Adrenal gland (tissue), 12 donors: ENCODE measurements around the gene DNAL1. TPM values are rescaled to one million over a fixed set of nuclear protein-coding genes. Genes with fewer than 3 reads are reported as not detected.

Source experiments
- DNase-seq, 7 donors: peaks; one replicate each; pipeline ENCODE4 v3.0.0-alpha.2; 2019 to 2020
- H3K27ac ChIP-seq, 5 donors: fragments of 200-600 bp; sonication (generic) in 4 of 5; 1 replicate in 3 of 5; 2 replicates in 2 of 5; pipeline versions ENCODE4 v1.5.1 to v1.8.0; 2016 to 2020; ENCODE audit warnings: mild to moderate bottlenecking in 1 of 5
- H3K27me3 ChIP-seq: fragments of 200-600 bp; 2 replicates; pipeline ENCODE4 v1.8.0; 2021
- H3K36me3 ChIP-seq, 2 donors: fragments of 200-600 bp; replicated peaks in 1 of 2; 1 replicate in 1 of 2; 2 replicates in 1 of 2; pipeline versions ENCODE4 v1.5.1 to v1.8.0; 2018 to 2022
- H3K4me1 ChIP-seq, 2 donors: fragments of 200-600 bp; replicated peaks in 1 of 2; 1 replicate in 1 of 2; 2 replicates in 1 of 2; pipeline versions ENCODE4 v1.5.1 to v1.8.0; 2018 to 2021
- H3K4me3 ChIP-seq, 4 donors: fragments of 200-600 bp; sonication (generic) in 3 of 4; one replicate each; pipeline ENCODE4 v1.5.1; 2016 to 2018
- H3K9me3 ChIP-seq, 3 donors: fragments of 200-600 bp; sonication (generic) in 1 of 3; replicated peaks in 1 of 3; 1 replicate in 2 of 3; 2 replicates in 1 of 3; pipeline versions ENCODE4 v1.5.1 to v1.8.0; 2016 to 2021
- POLR2A ChIP-seq, 2 donors: fragments of 450-650 bp; IDR thresholded peaks; one replicate each; pipeline ENCODE4 v1.6.1; 2017; ENCODE audit warnings: antibody characterized with exemption in 2 of 2, mild to moderate bottlenecking in 2 of 2, moderate library complexity in 1 of 2
- WGBS, 4 donors: extraction: QIAGEN DNeasy Blood & Tissue Kit in 2 of 4; methylation state at CpG; one replicate each; pipeline versions ENCODE4 v1.1.5 to v1.1.7; 2013 to 2017; 5-methylcytosine and 5-hydroxymethylcytosine counted together
- intact Hi-C, 2 donors: fragments of 100-400 bp; cut with DNase I; formaldehyde crosslinking; loops; one replicate each; pipeline versions ENCODE4 v1.14.1 to v1.15.0; 2022 to 2023
- polyA plus RNA-seq, 3 donors: library from polyadenylated mRNA; stranded (reverse); fragments of 200-250 nt in 2 of 3; fragments of 350-450 nt in 1 of 3; fragmentation: Illumina TruSeq in 1 of 3; extraction: RNeasy Lipid Tissue Mini Kit (QIAGEN cat#74804) in 1 of 3; gene quantifications; one replicate each; pipeline ENCODE4 v1.2.3, GENCODE V29; 2013 to 2014
- total RNA-seq, 9 donors: library from RNA; depleted of rRNA in 4 of 9; stranded (reverse); fragments of >200 nt in 4 of 9; fragments of 120-200 nt in 1 of 9; fragmentation: NEBNext Ultra II Directional in 1 of 9; extraction: Animal tissue kit (Norgen Biotek cat#: 25700) in 1 of 9; gene quantifications; one replicate each; pipeline versions ENCODE4 v1.1.0 to v1.2.4, GENCODE V29; 2013 to 2023
- TF ChIP-seq, protein P1 (sequence below), 6 experiments: fragments of 450-650 bp in 4 of 6; fragments of 200-600 bp in 2 of 6; sonication (generic) in 1 of 6; IDR thresholded peaks; 1 replicate in 5 of 6; 2 replicates in 1 of 6; pipeline versions ENCODE4 v1.5.1 to v1.8.0; 2016 to 2021; ENCODE audit warnings: antibody characterized with exemption in 6 of 6, mild to moderate bottlenecking in 2 of 6, moderate library complexity in 1 of 6
- donor health status: healthy with polysubstance abuse.
- donor health status: Bipolar disorder and iron deficiency.
- donor health status: DM: yes; HTN: yes; CAD: no.
- donor health status: DM: no; HTN: no; CAD: no.
- donor health status: DM: no; HTN: no; CAD: no.
- donor health status: DM: yes; HTN: yes; CAD: no.

DNAL1 gene
- total and polyA plus RNA-seq, 12 donors: 3.6 to 24.2 (median 13.0) TPM

DNA sequence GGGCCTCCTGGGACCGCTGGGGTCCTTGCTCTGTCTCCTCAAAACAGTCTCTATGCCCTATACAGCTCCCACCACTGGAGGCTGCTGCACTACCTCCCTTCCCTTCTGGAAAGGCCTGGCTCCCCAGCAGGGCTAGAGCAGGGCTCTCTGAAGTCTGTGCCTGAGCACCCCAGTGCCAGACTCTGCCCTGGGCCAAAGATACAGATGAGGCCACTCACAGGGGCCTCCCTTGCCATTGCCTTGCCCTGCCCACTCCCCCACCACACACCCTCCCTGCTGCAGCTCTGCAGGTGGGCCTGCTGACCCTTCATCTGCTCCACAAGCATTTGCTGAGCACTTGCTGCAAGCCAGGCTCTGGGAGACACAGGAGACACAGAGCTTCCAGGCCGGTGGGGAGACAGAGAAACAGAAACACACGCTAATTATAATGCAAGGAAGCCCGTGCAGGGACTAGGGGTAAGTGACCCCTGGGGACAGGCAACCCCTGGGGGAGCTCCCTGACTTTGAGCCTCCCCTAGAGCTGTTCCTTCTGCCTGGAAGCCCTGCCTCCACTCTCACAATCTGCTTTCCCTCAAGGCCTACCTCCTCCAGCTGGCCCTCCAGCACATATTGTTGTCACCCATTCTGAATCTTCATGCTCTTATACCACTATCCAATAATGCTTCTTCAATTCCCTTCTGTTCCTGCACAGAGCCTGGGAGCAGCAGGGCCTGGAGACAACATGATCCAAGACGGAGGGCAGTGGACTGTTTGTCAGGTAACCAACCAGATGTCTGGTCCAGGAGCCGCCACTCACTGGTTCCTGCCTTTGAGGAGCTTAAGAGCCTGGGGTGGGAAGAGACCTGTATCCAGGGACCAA lies 102.0 kb downstream of the DNAL1 start:
- intact Hi-C loops: loop anchor here in 1 of 2 donors (10.0 kb wide), 1 partner anchor 58 kb away; no protein-coding TSS in a partner anchor
- Histone ChIP-seq H3K27ac (peak overlapping the region in 2 of 5 donors; percentile 10 to 50), H3K27me3 (no peaks in the 10 kb centered on the region), H3K4me1 (peaks cover 60 to 97% of the 10 kb centered on the region in 2 donors), H3K9me3 (no peaks in the 10 kb centered on the region), H3K4me3 (no peak overlapping the region), H3K36me3 (no peaks in the 10 kb centered on the region)
- WGBS, 4 donors: 41 to 73% (median 61%) methylated on average over 2 to 6 of the region's 6 CpGs
- TF ChIP-seq, protein P1, sequence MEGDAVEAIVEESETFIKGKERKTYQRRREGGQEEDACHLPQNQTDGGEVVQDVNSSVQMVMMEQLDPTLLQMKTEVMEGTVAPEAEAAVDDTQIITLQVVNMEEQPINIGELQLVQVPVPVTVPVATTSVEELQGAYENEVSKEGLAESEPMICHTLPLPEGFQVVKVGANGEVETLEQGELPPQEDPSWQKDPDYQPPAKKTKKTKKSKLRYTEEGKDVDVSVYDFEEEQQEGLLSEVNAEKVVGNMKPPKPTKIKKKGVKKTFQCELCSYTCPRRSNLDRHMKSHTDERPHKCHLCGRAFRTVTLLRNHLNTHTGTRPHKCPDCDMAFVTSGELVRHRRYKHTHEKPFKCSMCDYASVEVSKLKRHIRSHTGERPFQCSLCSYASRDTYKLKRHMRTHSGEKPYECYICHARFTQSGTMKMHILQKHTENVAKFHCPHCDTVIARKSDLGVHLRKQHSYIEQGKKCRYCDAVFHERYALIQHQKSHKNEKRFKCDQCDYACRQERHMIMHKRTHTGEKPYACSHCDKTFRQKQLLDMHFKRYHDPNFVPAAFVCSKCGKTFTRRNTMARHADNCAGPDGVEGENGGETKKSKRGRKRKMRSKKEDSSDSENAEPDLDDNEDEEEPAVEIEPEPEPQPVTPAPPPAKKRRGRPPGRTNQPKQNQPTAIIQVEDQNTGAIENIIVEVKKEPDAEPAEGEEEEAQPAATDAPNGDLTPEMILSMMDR (IDR thresholded peaks at IDR 0.05): peak in 1 of 6 experiments; percentile 13
- TF ChIP-seq POLR2A (IDR thresholded peaks at IDR 0.05): no peak
- no peak for DNase-seq

DNA sequence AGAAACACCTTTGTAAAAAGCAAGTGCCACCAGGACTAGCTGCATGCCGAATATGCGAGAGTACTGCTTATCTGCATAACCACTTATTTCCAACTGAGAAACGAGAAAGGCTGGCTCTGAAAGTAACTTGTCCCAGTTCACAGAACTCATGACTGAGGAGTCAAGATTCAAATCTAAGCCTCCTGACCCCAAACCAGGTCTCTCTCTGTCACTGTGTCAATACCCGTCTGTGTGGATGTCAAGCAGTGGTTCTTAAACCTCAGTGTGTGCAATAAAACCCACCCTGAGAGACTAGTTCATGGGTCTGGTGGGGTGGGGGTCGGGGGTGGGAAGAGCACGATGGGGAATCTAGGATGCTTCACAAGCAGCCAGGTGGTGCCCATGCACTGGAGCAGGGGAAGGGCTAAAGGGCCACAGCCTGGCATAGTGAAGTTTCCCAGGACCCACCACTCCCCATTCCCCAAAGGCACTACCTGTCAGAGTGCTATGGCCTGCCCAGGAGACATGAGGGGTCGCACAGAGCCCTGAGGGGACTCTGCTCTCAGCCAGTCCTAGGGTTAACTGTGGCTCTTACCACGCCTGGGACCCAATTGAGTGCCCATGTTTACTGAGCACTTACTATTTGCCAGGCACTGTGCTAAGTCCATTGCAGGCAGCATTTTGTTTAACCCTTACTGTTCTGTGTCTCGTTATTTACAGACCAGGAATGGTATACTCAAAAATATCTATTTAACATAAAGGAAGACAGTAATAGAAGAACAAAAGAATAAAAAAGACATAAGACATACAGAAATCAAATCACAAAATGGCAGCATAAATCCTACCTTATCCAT lies 102.8 kb downstream of the DNAL1 start:
- no peak for DNase-seq
- Histone ChIP-seq H3K9me3 (no peaks in the 10 kb centered on the region), H3K27me3 (no peaks in the 10 kb centered on the region), H3K4me1 (peaks cover 59 to 97% of the 10 kb centered on the region in 2 donors), H3K36me3 (no peaks in the 10 kb centered on the region), H3K4me3 (no peak overlapping the region), H3K27ac (peak overlapping the region in 2 of 5 donors; percentile 10 to 50)
- 68 to 82% (median 78%) methylated on average over 4 to 9 of the region's 9 CpGs for WGBS, 4 donors
- TF ChIP-seq, protein P1 (IDR thresholded peaks at IDR 0.05): no peak
- no peak for TF ChIP-seq POLR2A (IDR thresholded peaks at IDR 0.05)
- intact Hi-C loops: loop anchor here in 1 of 2 donors (10.0 kb wide), 1 partner anchor 57 kb away; no protein-coding TSS in a partner anchor

DNA sequence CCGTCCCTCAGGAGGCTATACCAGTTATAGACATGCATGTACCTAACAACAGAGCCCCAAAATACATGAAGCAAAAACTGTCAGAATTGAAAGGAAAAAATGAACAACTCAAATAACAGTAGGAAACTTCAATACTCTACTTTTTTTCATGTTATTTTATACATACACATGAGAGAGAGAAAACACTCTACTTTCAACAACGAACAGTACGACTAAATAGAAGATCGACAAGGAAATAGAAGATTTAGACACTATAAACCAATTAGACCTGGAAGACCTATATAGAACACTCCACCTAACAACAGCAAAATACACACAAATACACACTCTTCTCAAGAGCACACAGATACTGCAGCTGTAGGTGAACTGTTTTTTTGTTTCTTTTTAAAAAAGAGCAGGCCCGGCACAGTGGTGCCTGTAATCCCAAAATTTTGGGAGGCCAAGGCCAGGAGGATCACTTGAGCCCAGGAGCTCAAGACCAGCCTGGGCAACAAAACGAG lies 104.1 kb downstream of the DNAL1 start:
- intact Hi-C loops: loop anchor here in 1 of 2 donors (10.0 kb wide), 1 partner anchor 56 kb away; no protein-coding TSS in a partner anchor
- Histone ChIP-seq H3K27ac (no peak overlapping the region), H3K4me3 (no peak overlapping the region), H3K4me1 (peaks cover 61 to 97% of the 10 kb centered on the region in 2 donors), H3K9me3 (no peaks in the 10 kb centered on the region), H3K27me3 (no peaks in the 10 kb centered on the region), H3K36me3 (no peaks in the 10 kb centered on the region)
- no peak for TF ChIP-seq POLR2A (IDR thresholded peaks at IDR 0.05)
- TF ChIP-seq, protein P1 (IDR thresholded peaks at IDR 0.05): no peak
- no peak for DNase-seq
- WGBS, 4 donors: 68 to 77% (median 70%) methylated on average over 6 of the region's 6 CpGs
